H1 (cell line): Measurements from ENCODE around the gene MAPK4. TPM values are rescaled to one million over a fixed set of nuclear protein-coding genes. Genes with fewer than 3 reads are reported as not detected.

Experiments
- CTCF ChIA-PET: fragments of 300-600 bp; sonication (Branson Sonifier 250); formaldehyde crosslinking; loops from one replicate; lab custom pipeline; 2021; ENCODE audit not compliant: partially characterized antibody; lab: Charles Lee
- POLR2A ChIA-PET: fragments of 300-600 bp; sonication (Branson Sonifier 250); formaldehyde crosslinking; loops from one replicate; lab custom pipeline; 2021; ENCODE audit warnings: inconsistent platforms; ENCODE audit not compliant: partially characterized antibody; lab: Charles Lee
- DNase-seq, 2 experiments: peaks; one replicate each; pipeline versions ENCODE4 v3.0.0 to v3.0.0-alpha.2; 2010 to 2022; ENCODE audit warnings: low spot score in 2 of 2, low read depth in 1 of 2, mixed read lengths in 1 of 2
- FAIRE-seq: peaks from 2 replicates; lab custom pipeline; 2011; peaks lifted over from hg19 to GRCh38; lab: Jason Lieb, UNC
- H2AFZ ChIP-seq: 2 replicates; pipeline ENCODE4 v1.8.1; 2012; ENCODE audit warnings: low read length, inconsistent platforms
- H2AK5ac ChIP-seq: 2 replicates; pipeline ENCODE4 v1.6.1; 2013; ENCODE audit warnings: low read depth, low read length
- H2BK120ac ChIP-seq: replicated peaks from 2 replicates; pipeline ENCODE3; 2013; ENCODE audit warnings: low read depth, low read length, inconsistent platforms
- H2BK12ac ChIP-seq: 2 replicates; pipeline ENCODE4 v1.6.1; 2013; ENCODE audit warnings: low read depth, low read length
- H2BK15ac ChIP-seq: 2 replicates; pipeline ENCODE4 v1.6.1; 2013; ENCODE audit warnings: low read length
- H2BK20ac ChIP-seq: 2 replicates; pipeline ENCODE4 v1.6.1; 2013; ENCODE audit warnings: low read length
- H2BK5ac ChIP-seq: 2 replicates; pipeline ENCODE4 v1.6.1; 2013; ENCODE audit warnings: low read depth, low read length
- H3K14ac ChIP-seq: 2 replicates; pipeline ENCODE4 v1.6.1; 2013; ENCODE audit warnings: inconsistent platforms; ENCODE audit not compliant: insufficient read length
- H3K18ac ChIP-seq: 2 replicates; pipeline ENCODE4 v1.6.1; 2013; ENCODE audit warnings: low read length; ENCODE audit errors: extremely low read depth
- H3K23ac ChIP-seq: 2 replicates; pipeline ENCODE4 v1.6.1; 2013; ENCODE audit warnings: inconsistent platforms; ENCODE audit not compliant: insufficient read length
- H3K23me2 ChIP-seq: 2 replicates; pipeline ENCODE4 v1.6.1; 2013; ENCODE audit warnings: low read depth, low read length
- H3K27ac ChIP-seq: 2 replicates; pipeline ENCODE4 v1.6.1; 2011; ENCODE audit warnings: low read depth, low read length, inconsistent platforms
- H3K27me3 ChIP-seq, 4 experiments: replicated peaks in 1 of 4; 1 replicate in 1 of 4; 2 replicates in 3 of 4; pipeline versions ENCODE4 v1.6.1 to v1.8.1; 2011 to 2013; ENCODE audit warnings: low read length in 3 of 4, mild to moderate bottlenecking in 3 of 4, inconsistent platforms in 2 of 4, mixed read lengths in 2 of 4, moderate library complexity in 1 of 4; ENCODE audit not compliant: control insufficient read depth in 3 of 4, insufficient read depth in 3 of 4; ENCODE audit errors: extremely low read depth in 1 of 4
- H3K36me3 ChIP-seq, 4 experiments: 2 replicates each; pipeline versions ENCODE4 v1.6.1 to v1.8.1; 2011 to 2013; ENCODE audit warnings: mild to moderate bottlenecking in 4 of 4, low read length in 3 of 4, moderate library complexity in 2 of 4, control low read depth in 1 of 4, inconsistent platforms in 1 of 4; ENCODE audit not compliant: insufficient read depth in 4 of 4, control insufficient read depth in 2 of 4
- H3K4ac ChIP-seq: replicated peaks from 2 replicates; pipeline ENCODE3; 2013; ENCODE audit warnings: low read length, low read depth, mixed read lengths, inconsistent platforms; ENCODE audit not compliant: insufficient read length
- H3K4me1 ChIP-seq, 4 experiments: replicated peaks in 1 of 4; 1 replicate in 1 of 4; 2 replicates in 3 of 4; pipeline versions ENCODE4 v1.6.1 to v1.8.1; 2011 to 2013; ENCODE audit warnings: low read length in 3 of 4, inconsistent platforms in 2 of 4, mixed read lengths in 1 of 4; ENCODE audit not compliant: insufficient read depth in 4 of 4, control insufficient read depth in 3 of 4
- H3K4me2 ChIP-seq, 2 experiments: 2 replicates each; pipeline versions ENCODE4 v1.6.1 to v1.8.1; 2011 to 2013; ENCODE audit warnings: low read depth in 2 of 2, low read length in 2 of 2, control low read depth in 1 of 2, inconsistent platforms in 1 of 2, mild to moderate bottlenecking in 1 of 2; ENCODE audit not compliant: insufficient read depth in 1 of 2
- H3K4me3 ChIP-seq, 4 experiments: fragments of 200-600, 300-600 bp in 1 of 4; sonication (generic), shearing (Covaris generic), sonication (Bioruptor Twin) in 1 of 4; 2 replicates each; pipeline versions ENCODE4 v1.5.1 to v1.8.1; 2011 to 2016; ENCODE audit warnings: low read length in 4 of 4, low read depth in 3 of 4, control low read depth in 2 of 4, inconsistent platforms in 2 of 4, mild to moderate bottlenecking in 2 of 4, mixed read lengths in 1 of 4, moderate library complexity in 1 of 4; ENCODE audit not compliant: insufficient read depth in 2 of 4; ENCODE audit errors: extremely low read depth in 1 of 4
- H3K56ac ChIP-seq: replicated peaks from 2 replicates; pipeline ENCODE3; 2013; ENCODE audit warnings: low read depth, mild to moderate bottlenecking, mixed read lengths, low read length, inconsistent platforms; ENCODE audit not compliant: insufficient read length
- H3K79me1 ChIP-seq: 2 replicates; pipeline ENCODE4 v1.6.1; 2013; ENCODE audit warnings: low read depth, low read length, control low read depth
- H3K79me2 ChIP-seq, 2 experiments: 2 replicates each; pipeline versions ENCODE4 v1.6.1 to v1.8.1; 2012 to 2013; ENCODE audit warnings: low read length in 2 of 2, mild to moderate bottlenecking in 2 of 2, inconsistent platforms in 1 of 2; ENCODE audit not compliant: insufficient read depth in 2 of 2, control insufficient read depth in 1 of 2
- H3K9ac ChIP-seq, 4 experiments: replicated peaks in 1 of 4; 1 replicate in 1 of 4; 2 replicates in 3 of 4; pipeline versions ENCODE4 v1.6.1 to v1.8.1; 2011 to 2013; ENCODE audit warnings: low read depth in 3 of 4, low read length in 3 of 4, control low read depth in 2 of 4, mild to moderate bottlenecking in 2 of 4, moderate library complexity in 2 of 4, inconsistent platforms in 1 of 4; ENCODE audit errors: extremely low read depth in 1 of 4
- H3K9me3 ChIP-seq, 2 experiments: 2 replicates each; pipeline versions ENCODE4 v1.6.1 to v1.8.1; 2012 to 2013; ENCODE audit warnings: mild to moderate bottlenecking in 2 of 2, moderate library complexity in 2 of 2, control low read depth in 1 of 2, inconsistent platforms in 1 of 2, low read depth in 1 of 2, low read length in 1 of 2, mixed read lengths in 1 of 2; ENCODE audit not compliant: insufficient read depth in 2 of 2
- H4K20me1 ChIP-seq, 2 experiments: replicated peaks in 1 of 2; 2 replicates each; pipeline versions ENCODE3 to v1.8.1; 2011 to 2013; ENCODE audit warnings: inconsistent platforms in 2 of 2, low read length in 2 of 2, mild to moderate bottlenecking in 1 of 2; ENCODE audit not compliant: insufficient read depth in 2 of 2, control insufficient read depth in 1 of 2
- H4K5ac ChIP-seq: 2 replicates; pipeline ENCODE4 v1.6.1; 2013; ENCODE audit warnings: low read length, low read depth, mixed read lengths, inconsistent platforms; ENCODE audit not compliant: insufficient read length
- H4K8ac ChIP-seq: 2 replicates; pipeline ENCODE4 v1.8.0; 2013; ENCODE audit warnings: mild to moderate bottlenecking, moderate library complexity, low read length, inconsistent platforms; ENCODE audit not compliant: insufficient read depth; ENCODE audit errors: extremely low read depth
- H4K91ac ChIP-seq: replicated peaks from 2 replicates; pipeline ENCODE3; 2013; ENCODE audit warnings: low read length, mixed read lengths, inconsistent platforms; ENCODE audit not compliant: insufficient read length
- POU5F1 ChIP-seq: IDR thresholded peaks from 2 replicates; pipeline ENCODE4 v1.6.1; 2011; ENCODE audit warnings: low read depth, mild to moderate bottlenecking, low read length, moderate library complexity
- RFX5 ChIP-seq: IDR thresholded peaks from 2 replicates; pipeline ENCODE4 v1.6.1; 2011; ENCODE audit warnings: low read depth, low read length, improper control_type of control experiment, borderline replicate concordance
- WGBS, 2 experiments: shearing (Covaris generic) in 1 of 2; methylation state at CpG; one replicate each; pipeline versions ENCODE4 v1.1.6 to v1.1.7; 2013 to 2015; ENCODE audit warnings: low lambda C conversion rate in 2 of 2, mixed read lengths in 2 of 2, inconsistent platforms in 1 of 2, low coverage in 1 of 2, missing lambda C conversion rate in 1 of 2; ENCODE audit not compliant: insufficient replicate concordance in 2 of 2, insufficient coverage in 1 of 2, insufficient read length in 1 of 2; ENCODE audit errors: extremely low coverage in 1 of 2, missing lambda C conversion rate in 1 of 2; 5-methylcytosine and 5-hydroxymethylcytosine counted together
- polyA plus RNA-seq, 7 experiments: library from polyadenylated mRNA; depleted of rRNA in 3 of 7; stranded (reverse) in 5 of 7; unstranded in 2 of 7; fragments of >200 nt in 5 of 7; fragments of 200-250 nt in 2 of 7; gene quantifications; 1 replicate in 5 of 7; 2 replicates in 1 of 7; 4 replicates in 1 of 7; pipeline versions ENCODE4 v1.2.1 to v1.2.3, GENCODE V29; 2011 to 2013; ENCODE audit warnings: missing spikeins in 2 of 7, mixed read lengths in 2 of 7
- total RNA-seq: library from RNA; stranded (reverse); fragmentation: NEBNext Ultra II Directional; extraction: Animal tissue kit (Norgen Biotek cat#: 25700); gene quantifications from 2 replicates; pipeline ENCODE4 v1.2.1, GENCODE V29; 2021

Gene MAPK4
- total and polyA plus RNA-seq, 2 of the 8 experiments (the other 6 are each of a cell fraction or from before 2014, with no cell fraction given): 3.2 to 3.7 TPM

DNA sequence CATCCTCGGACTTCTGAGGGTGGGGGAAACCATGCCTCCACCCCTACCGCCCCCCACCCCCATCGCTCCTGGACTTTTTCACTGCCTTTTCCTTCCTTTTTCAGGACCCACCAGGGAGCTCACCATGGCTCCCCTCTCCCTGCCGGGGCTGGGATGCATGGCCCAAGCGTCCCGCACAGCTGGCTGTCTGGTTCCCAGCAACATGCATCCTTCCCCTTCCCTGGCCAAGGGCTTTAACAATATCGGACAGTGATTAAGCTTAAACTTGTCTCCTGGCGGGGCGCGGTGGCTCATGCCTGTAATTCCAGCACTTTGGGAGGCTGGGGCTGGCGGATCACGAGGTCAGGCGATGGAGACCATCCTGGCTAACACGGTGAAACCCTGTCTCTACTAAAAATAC, 215.8 kb downstream of the MAPK4 start:
- Histone ChIP-seq H3K9ac (no peak overlapping the region), H3K23me2 (no peaks in the 10 kb centered on the region), H3K79me1 (no peaks in the 10 kb centered on the region), H2AFZ (no peak overlapping the region), H4K5ac (no peak overlapping the region), H3K79me2 (no peaks in the 10 kb centered on the region), H4K8ac (no peak overlapping the region), H3K56ac (no peak overlapping the region), H3K23ac (no peak overlapping the region), H4K91ac (no peak overlapping the region), H2AK5ac (no peak overlapping the region), H3K27me3 (no peaks in the 10 kb centered on the region), H4K20me1 (no peaks in the 10 kb centered on the region), H3K4me2 (no peak overlapping the region), H3K27ac (no peak overlapping the region), H2BK15ac (no peak overlapping the region), H3K18ac (peak overlapping the region; percentile 48; the same call in 1 of the 2 replicates), H3K9me3 (no peaks in the 10 kb centered on the region), H3K14ac (no peak overlapping the region), H2BK5ac (no peak overlapping the region; the same call in 1 of the 2 replicates), H3K4me1 (peaks cover 0 to 5% (median 2%) of the 10 kb centered on the region in 4 experiments; a peak in 3 of 7 replicates), H2BK120ac (no peak overlapping the region), H3K4ac (no peak overlapping the region), H2BK12ac (no peak overlapping the region), H3K36me3 (no peaks in the 10 kb centered on the region), H3K4me3 (no peak overlapping the region), H2BK20ac (no peak overlapping the region)
- no peak for FAIRE-seq
- no peak for DNase-seq
- CTCF ChIA-PET: interaction anchor here (0.6 to 3.9 kb wide), 4 partner anchors 9 to 284 kb away, joined by 3 to 17 read pairs (median 4); no protein-coding TSS in a partner anchor
- TF ChIP-seq POU5F1 (no peak), RFX5 (no peak)
- POLR2A ChIA-PET: no interaction called here
- 90% methylated on average over 14 of the region's 14 CpGs; no CpG with 5 or more reads in 1 of the 2 experiments for WGBS, 2 experiments
